Stimulated activated naive CD4-positive, alpha-beta T cell treated with Interleukin-2 at 50 U/mL for 16 hours (primary cell): ENCODE data around the gene RAD9A.

Source experiments
- DNase-seq: peaks from one replicate; lab custom pipeline; 2025; lab: John Stamatoyannopoulos, UW

Gene RAD9A

DNA sequence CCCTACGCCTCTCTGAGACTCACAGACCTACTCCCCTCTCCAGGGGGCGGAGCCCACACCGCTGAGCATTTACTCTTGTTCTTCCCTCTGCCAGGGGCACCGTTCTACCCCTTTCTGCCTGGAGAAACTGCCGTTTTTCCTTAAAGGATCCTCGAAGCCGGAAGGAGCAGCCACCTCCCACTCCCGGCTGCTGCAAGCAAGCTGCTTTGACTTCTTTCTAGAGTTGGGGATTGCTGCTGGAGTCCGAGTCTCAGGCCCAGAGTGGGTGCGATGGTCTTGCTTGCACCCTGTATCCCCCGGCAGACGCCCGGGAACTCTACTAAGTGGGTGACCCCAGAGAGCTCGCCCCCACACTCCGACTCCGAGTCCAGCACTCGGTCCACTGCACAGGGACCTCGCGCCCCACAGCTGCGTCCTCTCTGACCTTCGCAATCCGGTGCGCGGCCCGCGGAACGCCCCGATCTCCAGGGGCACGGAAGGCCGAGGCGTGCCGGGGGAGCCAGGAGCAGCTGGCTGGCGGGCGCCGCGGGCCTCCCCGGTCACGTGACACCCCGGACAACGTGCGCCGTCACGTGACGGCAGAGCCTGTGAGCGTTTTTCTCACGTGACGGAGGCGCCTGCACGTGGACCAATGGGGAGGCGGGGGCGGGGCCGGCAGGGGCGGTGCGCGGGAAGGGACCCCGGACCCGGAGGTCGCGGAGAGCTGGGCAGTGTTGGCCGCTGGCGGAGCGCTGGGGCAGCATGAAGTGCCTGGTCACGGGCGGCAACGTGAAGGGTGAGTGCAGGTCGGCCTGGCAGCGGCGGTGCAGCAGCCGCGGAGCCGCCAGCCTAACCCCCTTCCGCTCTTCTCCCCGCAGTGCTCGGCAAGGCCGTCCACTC lies at the start of gene RAD9A:
TSS of gene RAD9A (plus strand) at position 683 of the 879 bp plus-strand sequence. CDS start at position 742, 59 bp downstream.
- peak; percentile 91 for DNase-seq

DNA sequence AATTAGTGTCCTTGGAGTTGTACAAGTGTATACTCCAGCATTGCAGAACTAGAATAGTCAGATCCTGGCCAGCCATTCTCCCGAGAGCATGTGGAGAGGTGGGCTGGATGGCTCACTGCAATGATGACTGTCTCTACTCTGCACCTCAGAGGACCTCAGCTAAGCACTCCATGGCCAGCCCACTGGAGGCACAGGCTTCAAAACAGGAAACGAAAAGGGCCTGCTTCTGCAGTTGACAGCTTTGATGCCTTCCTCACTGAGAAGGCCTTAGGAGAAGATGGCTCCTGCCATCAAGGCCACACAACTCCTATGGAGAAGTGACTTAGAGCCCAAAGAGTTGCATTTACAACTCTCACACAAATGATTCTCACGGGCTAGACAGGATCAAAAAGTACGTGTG lies 47.5 kb upstream of the RAD9A start:
- DNase-seq, result no peak

GRCh38 chr11:67345247-67345919 lies 46.4 kb upstream of the RAD9A start:
- no peak for DNase-seq

- DNase-seq, result no peak
Measured at GRCh38 chr11:67345920-67346819, 45.6 kb upstream of the RAD9A start.

DNA sequence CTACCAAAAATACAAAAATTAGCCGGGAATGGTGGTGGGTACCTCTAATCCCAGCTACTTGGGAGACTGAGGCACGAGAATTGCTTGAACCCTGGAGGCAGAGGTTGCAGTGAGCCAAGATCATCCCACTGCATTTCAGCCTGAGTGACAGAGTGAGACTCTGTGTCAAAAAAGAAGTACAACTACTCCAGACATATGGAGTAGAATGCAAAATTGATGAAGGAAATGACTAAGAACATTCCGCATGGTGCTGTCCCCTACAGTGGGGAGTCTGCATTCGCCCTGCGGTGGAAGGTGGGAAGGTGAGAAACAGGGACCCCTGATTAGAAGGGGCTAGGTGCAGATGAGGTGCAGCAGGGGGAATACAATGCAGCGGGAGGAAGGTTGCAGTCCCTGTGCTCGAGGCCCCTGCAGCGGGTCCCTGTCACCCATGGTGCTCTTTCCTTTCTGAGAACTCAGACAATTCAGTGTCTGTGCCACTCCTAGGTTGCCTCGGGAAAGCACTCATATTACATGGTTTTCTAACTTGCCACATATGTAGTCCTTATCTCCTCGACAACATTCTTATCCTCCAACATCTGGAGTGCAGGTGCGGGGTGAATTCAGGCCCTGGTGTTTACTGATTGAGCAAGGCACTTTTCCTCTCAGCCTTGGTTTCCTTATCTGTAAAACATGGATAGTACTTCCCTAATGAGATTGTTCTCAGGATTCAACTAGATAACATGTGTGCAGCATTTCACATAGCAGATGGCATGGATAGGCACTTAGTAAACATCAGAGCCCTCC lies 43.6 kb upstream of the RAD9A start:
- no peak for DNase-seq

DNA sequence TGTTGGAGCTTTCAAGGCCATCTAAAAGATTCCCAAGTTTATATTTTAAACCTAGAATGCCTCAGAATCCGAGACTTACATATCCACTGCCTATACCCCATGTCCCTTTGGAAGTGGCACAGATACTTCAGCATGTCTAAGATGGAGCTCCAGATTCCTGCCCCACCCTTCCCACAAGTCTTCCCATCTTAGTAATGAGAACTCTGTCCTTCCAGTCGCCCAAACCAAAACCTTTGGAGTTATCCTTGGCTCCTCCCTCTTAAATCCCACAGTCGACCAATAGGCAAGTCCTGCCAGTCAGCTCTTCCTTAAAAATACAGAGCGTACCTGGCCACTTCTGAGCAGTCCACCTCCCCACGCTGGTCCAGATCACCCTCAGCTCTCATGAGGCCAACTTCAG lies 42.8 kb upstream of the RAD9A start:
- DNase-seq, result no peak

GRCh38 chr11:67349457-67349856 lies 42.3 kb upstream of the RAD9A start:
- no peak for DNase-seq

DNA sequence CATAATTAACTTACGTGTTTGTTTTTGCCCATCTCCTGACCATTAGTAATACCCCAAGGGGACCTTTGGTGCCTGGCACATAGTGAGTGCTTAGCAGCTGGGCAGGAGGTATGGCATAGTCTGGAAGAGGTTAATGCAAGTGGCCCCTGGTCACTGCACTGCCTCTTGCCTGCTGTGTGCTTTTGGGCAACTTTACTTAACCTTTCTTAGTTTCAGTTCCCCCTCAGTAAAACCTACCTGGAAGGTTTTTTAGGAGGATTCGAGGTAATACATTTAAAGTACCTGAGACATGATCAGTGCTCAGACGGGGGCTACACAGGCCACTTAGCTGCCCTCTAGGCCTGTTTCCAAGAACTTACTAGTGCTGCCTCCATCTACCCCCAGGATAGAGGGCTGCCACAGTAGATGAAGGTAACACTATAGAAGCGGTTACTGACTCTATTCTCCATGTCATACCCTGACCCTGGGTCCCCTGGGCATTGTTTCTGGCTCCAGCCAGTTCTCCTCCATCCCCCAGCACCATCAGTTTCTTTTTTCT lies 41.8 kb upstream of the RAD9A start:
- DNase-seq, result no peak

GRCh38 chr11:67351275-67352005 lies 40.3 kb upstream of the RAD9A start:
- DNase-seq, result peak; percentile 52

DNA sequence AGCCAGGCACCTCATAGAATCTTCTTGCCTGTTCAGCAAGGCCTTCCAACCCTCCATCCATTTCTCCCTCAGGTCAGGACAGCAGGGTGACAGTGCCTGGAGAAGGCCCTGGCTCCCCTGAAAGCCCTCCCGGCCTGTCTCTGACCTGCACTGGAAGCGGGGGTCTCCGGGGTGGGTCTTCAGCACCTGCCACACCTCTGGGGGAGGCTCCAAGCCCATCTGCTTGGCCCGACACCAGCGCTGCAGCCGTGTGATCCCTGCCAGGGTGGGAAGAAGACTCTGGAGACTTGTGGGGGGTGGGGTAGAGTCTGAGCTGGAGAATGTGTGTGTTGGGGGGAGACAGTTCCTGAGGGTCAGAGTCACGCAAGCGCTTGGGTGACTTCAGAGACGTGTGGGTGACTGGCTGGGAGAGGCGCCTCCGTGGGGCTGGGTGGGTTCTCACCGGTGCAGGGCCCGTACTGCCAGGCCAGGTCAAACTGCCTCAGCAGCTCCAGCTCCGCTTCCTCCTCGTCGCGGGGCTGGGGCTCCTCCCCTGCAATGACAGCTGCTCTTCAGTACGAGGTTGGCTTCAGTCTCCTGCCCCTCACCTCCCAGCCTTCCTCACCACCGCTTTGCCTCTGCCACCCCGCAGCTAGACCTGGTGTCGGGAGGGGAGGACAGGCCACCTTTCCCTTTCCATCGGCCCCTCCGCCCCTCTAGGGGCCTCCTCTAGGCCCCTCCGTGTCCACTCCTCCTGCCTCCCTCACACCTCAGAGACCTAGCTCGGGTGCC lies 39.1 kb upstream of the RAD9A start:
- DNase-seq, result peak; percentile 67

DNA sequence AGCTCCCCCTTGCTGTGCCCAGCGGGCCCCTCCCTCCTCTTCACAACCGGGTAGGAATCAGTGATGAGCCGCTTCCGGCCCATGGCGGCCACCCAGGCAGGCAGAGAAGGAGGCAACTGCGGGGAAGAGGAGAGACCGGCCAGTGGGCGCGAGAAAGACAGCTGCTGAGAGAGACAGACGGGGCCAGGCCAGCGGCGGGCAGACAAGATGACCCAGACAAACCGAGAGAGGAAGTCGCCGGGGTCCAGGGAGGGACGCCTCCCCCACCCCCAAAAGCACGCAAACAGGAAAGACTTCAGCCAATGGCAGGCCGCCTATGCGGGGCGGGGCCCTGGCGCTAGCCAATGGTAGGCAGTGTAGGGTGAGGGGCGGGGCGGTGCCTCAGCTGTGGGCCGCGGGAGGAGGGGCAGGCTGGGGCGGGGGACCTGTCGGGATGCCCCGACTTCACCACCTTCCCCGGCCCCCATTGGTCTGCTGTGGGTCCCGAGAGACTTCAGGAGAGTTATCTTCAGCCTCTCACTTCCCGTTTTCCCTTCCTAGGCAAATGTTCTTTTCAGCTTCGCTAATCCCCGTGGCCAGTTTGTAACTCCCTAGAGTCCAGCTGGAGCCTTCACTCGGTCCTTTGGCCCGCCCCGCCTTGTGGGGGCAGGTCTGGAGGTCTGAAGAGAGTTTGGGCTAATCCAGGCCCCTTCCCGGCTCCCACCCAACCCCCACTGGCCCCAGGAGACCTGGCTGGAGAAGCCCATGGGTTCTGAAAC lies 38.3 kb upstream of the RAD9A start, which contains the start of gene POLD4:
TSS of gene POLD4 (minus strand) at position 230 of the 758 bp plus-strand sequence. CDS start at position 83, 147 bp downstream.
- DNase-seq, result peak; percentile 93

DNA sequence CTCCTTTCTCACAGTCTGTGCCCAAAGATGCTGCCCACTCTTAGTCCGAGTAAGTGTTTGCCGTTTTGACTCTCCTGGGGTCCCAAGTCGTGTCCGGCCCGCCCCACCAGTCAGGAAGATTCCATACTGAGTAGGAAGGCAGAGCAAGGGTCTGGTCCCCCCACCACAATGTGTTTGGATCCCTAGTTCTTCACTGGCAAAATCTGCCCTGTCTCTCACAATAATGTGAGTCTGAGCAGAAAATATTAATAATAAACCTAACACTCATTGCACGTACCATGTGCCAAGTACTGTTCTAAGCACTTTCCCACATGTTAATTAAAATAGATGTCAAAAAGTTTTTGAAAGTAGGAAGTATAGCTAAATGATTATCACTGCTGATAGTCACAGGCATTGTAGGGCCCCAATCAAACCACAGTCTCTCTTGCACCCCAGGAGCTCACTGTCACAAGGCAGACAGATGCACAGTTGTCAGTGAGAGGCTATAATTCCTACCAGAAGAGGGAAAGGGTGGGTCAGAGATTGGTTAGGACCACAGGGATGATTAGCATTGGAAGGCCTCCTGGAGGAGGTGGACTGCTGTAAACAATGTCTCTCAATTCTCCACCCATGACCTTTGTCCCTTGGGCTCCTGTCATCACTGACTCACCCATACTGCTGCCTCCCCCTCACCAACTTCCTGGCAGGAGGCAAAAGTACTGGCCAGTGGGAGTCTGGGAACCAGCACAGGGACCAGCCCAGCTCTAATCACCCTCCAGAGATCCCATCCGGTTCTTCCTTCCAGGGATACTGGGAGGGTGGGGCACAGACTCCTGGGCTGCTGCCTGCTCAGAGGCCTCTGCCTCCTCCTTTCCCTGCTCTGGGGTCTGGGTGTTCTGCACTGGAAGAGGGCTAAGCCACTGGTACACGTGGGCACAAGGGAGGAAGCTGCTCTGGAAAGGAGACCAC lies 37.4 kb upstream of the RAD9A start:
- no peak for DNase-seq

DNA sequence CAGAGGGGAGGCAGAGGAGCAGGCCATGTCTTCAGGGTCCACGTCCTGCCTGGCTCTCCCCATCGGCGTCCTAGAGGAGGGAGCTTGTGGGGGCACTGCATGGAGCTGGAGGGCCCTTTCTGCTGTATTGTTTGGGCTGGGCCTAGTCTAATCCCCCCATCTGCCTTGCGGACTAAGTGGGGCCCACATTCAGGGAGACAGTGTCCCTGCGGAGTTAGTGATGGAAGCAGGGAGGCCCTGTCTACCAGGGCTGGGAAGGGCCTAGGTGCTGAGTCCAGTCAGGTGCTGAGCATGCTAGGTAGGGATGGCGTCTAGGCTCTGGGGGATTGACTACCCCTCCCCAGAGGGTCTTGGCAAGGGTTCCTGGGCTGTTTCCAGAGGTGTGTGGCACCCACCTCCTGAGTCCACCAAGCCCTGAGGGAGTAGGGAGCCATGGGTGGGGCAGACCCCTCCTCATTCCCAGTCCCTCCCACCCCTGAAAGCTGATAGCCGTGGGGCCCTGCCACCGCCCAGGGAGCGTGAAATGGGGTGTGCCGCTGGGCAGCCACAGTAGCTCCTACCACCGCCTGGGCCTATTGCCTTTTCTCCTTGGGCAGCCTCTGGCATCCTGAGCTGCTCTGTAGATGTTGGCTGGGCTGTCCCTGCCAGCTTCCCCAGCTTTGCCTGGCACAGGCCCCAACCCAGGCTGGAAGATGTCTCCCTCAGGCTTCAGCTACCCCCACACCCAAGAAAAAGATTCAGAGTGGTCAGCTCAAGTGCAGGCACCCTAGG lies 36.6 kb upstream of the RAD9A start:
- DNase-seq, result no peak

DNA sequence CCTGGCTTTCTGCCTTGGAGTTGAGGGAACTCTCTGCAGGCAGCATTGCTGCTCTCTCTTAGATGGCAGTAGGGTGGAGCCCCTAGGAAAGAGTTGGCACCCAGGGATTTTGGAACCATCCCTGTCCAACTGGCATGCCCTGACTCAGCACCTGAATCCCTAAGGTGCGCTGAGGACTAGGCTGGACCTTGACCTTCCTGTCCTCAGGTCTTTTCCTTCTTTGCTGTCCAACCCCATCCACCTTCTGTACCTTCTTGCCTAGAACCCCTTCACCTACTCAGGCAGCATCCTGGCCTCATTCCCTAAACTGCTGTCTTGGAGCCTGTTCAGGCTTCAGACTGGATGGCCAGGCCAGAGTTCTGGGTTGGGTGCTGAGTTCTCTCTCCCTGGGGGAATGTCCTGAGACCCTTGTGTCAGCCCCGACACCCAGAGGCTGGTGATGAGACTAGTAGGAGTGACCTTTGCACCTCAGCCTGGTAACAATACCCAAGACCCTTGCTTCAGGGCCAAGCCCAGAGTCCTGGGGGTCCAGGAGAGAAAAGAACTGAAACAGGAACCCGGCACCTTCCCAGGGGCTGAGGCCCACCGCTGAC lies 35.9 kb upstream of the RAD9A start:
- DNase-seq, result no peak

- DNase-seq, result no peak
Measured at GRCh38 chr11:67356387-67356863, 35.4 kb upstream of the RAD9A start.

GRCh38 chr11:67356864-67357561 lies 34.8 kb upstream of the RAD9A start:
- peak; percentile 55 for DNase-seq
